MG63 (cell line): Measurements from ENCODE around the gene TTC23. TPM values are rescaled to one million over a fixed set of nuclear protein-coding genes. Genes with fewer than 3 reads are reported as not detected.
A peak's percentile ranks its signal among the peaks of the same experiment; 100 is the strongest.

ENCODE experiments used
- DNase-seq: peaks from one replicate; pipeline ENCODE4 v3.0.0-alpha.2; 2020
- H3K27me3 ChIP-seq: fragments of 250-450 bp; sonication (Bioruptor Pico); 2 replicates; pipeline ENCODE4 v1.5.1; 2020; ENCODE audit warnings: mild to moderate bottlenecking, moderate library complexity
- H3K36me3 ChIP-seq: fragments of 250-450 bp; sonication (Bioruptor Pico); 2 replicates; pipeline ENCODE4 v1.5.1; 2020; ENCODE audit warnings: mild to moderate bottlenecking, moderate library complexity
- H3K4me3 ChIP-seq: fragments of 250-450 bp; sonication (Bioruptor Pico); 2 replicates; pipeline ENCODE4 v1.5.1; 2020; ENCODE audit warnings: mild to moderate bottlenecking, moderate library complexity
- H3K9me3 ChIP-seq: fragments of 250-450 bp; sonication (Bioruptor Pico); 2 replicates; pipeline ENCODE4 v1.5.1; 2020; ENCODE audit warnings: mild to moderate bottlenecking, moderate library complexity
- total RNA-seq: library from RNA; depleted of rRNA; stranded (reverse); fragments of >200 nt; shearing (Covaris generic); gene quantifications from 2 replicates; pipeline ENCODE4 v1.2.3, GENCODE V29; 2014; ENCODE audit warnings: low replicate concordance

Gene TTC23
- total RNA-seq, 1 experiment from 2014 or later: 12.2 TPM

GRCh38 chr15:99180086-99180963 is 69.1 kb downstream of the TTC23 start:
- Histone ChIP-seq H3K9me3 (no peaks in the 10 kb centered on the region), H3K4me3 (no peak overlapping the region), H3K27me3 (no peaks in the 10 kb centered on the region), H3K36me3 (peaks cover 2% of the 10 kb centered on the region; the same call in 1 of the 2 replicates)
- no peak for DNase-seq

GRCh38 chr15:99177679-99178078 is 71.7 kb downstream of the TTC23 start:
- H3K4me3 ChIP-seq: no peak overlapping the region
- H3K36me3 ChIP-seq: peaks cover 8% of the 10 kb centered on the region
- DNase-seq: no peak
- H3K9me3 ChIP-seq: no peaks in the 10 kb centered on the region
- no peaks in the 10 kb centered on the region for H3K27me3 ChIP-seq

- Histone ChIP-seq H3K4me3 (no peak overlapping the region), H3K27me3 (no peaks in the 10 kb centered on the region), H3K9me3 (no peaks in the 10 kb centered on the region), H3K36me3 (peaks cover 14% of the 10 kb centered on the region)
- peak; percentile 10 for DNase-seq
Observed at GRCh38 chr15:99176757-99177156, 72.6 kb downstream of the TTC23 start.

- no peak overlapping the region for H3K4me3 ChIP-seq
- no peak for DNase-seq
- H3K36me3 ChIP-seq: peaks cover 17% of the 10 kb centered on the region
- no peaks in the 10 kb centered on the region for H3K9me3 ChIP-seq
- H3K27me3 ChIP-seq: no peaks in the 10 kb centered on the region
Observed at GRCh38 chr15:99174567-99175395, 74.6 kb downstream of the TTC23 start.

- Histone ChIP-seq H3K4me3 (no peak overlapping the region), H3K9me3 (no peaks in the 10 kb centered on the region), H3K27me3 (no peaks in the 10 kb centered on the region), H3K36me3 (peaks cover 15% of the 10 kb centered on the region)
- no peak for DNase-seq
Observed at GRCh38 chr15:99172989-99173388, 76.4 kb downstream of the TTC23 start.

GRCh38 chr15:99172171-99172570 is 77.2 kb downstream of the TTC23 start:
- Histone ChIP-seq H3K36me3 (peaks cover 15% of the 10 kb centered on the region), H3K9me3 (no peaks in the 10 kb centered on the region), H3K27me3 (no peaks in the 10 kb centered on the region), H3K4me3 (no peak overlapping the region)
- DNase-seq: no peak

GRCh38 chr15:99170476-99171065 is 78.8 kb downstream of the TTC23 start:
- H3K27me3 ChIP-seq: no peaks in the 10 kb centered on the region
- no peak overlapping the region for H3K4me3 ChIP-seq
- DNase-seq: no peak
- H3K36me3 ChIP-seq: peaks cover 15% of the 10 kb centered on the region
- no peaks in the 10 kb centered on the region for H3K9me3 ChIP-seq

GRCh38 chr15:99169769-99170311 is 79.5 kb downstream of the TTC23 start:
- Histone ChIP-seq H3K27me3 (no peaks in the 10 kb centered on the region), H3K9me3 (no peaks in the 10 kb centered on the region), H3K4me3 (no peak overlapping the region), H3K36me3 (peaks cover 15% of the 10 kb centered on the region)
- DNase-seq: no peak

- Histone ChIP-seq H3K36me3 (peaks cover 14% of the 10 kb centered on the region), H3K27me3 (no peaks in the 10 kb centered on the region), H3K9me3 (no peaks in the 10 kb centered on the region), H3K4me3 (no peak overlapping the region)
- no peak for DNase-seq
Observed at GRCh38 chr15:99168601-99169580, 80.5 kb downstream of the TTC23 start.

GRCh38 chr15:99167640-99168039 is 81.7 kb downstream of the TTC23 start:
- no peaks in the 10 kb centered on the region for H3K27me3 ChIP-seq
- H3K9me3 ChIP-seq: no peaks in the 10 kb centered on the region
- no peak overlapping the region for H3K4me3 ChIP-seq
- peaks cover 11% of the 10 kb centered on the region for H3K36me3 ChIP-seq
- no peak for DNase-seq

GRCh38 chr15:99167201-99167600 is 82.2 kb downstream of the TTC23 start:
- Histone ChIP-seq H3K9me3 (no peaks in the 10 kb centered on the region), H3K27me3 (no peaks in the 10 kb centered on the region), H3K36me3 (peaks cover 6% of the 10 kb centered on the region), H3K4me3 (no peak overlapping the region)
- DNase-seq: no peak

GRCh38 chr15:99165956-99166689 is 83.3 kb downstream of the TTC23 start:
- H3K9me3 ChIP-seq: no peaks in the 10 kb centered on the region
- no peak for DNase-seq
- H3K27me3 ChIP-seq: no peaks in the 10 kb centered on the region
- no peak overlapping the region for H3K4me3 ChIP-seq
- H3K36me3 ChIP-seq: peaks cover 5% of the 10 kb centered on the region

- Histone ChIP-seq H3K27me3 (no peaks in the 10 kb centered on the region), H3K36me3 (peaks cover 3% of the 10 kb centered on the region), H3K4me3 (no peak overlapping the region), H3K9me3 (no peaks in the 10 kb centered on the region)
- DNase-seq: no peak
Observed at GRCh38 chr15:99165020-99165790, 84.2 kb downstream of the TTC23 start.

GRCh38 chr15:99164119-99164518 is 85.3 kb downstream of the TTC23 start:
- Histone ChIP-seq H3K27me3 (no peaks in the 10 kb centered on the region), H3K36me3 (peaks cover 6% of the 10 kb centered on the region), H3K9me3 (no peaks in the 10 kb centered on the region), H3K4me3 (no peak overlapping the region)
- no peak for DNase-seq
